Cerebellar nuclear complex (tissue), 1 donor: ENCODE data around the gene RNF223.
"Not testable (repeated sequence)": the region's sequence is repeated elsewhere in the genome, so short reads cannot be mapped to it uniquely, and the experiment has no call there.

Experiments used
- DNase-seq, 2 experiments: peaks; one replicate each; lab custom pipeline; 2025; lab: John Stamatoyannopoulos, UW

The RNF223 gene

GRCh38 chr1:1046243-1046642 lies 27.9 kb downstream of the RNF223 start:
- DNase-seq: no peak

- DNase-seq: no peak
Measured at GRCh38 chr1:1045129-1045528, 29.0 kb downstream of the RNF223 start.

- no peak for DNase-seq
Measured at GRCh38 chr1:1044455-1045078, 29.5 kb downstream of the RNF223 start.

- DNase-seq: no peak
Measured at GRCh38 chr1:1043921-1044320, 30.2 kb downstream of the RNF223 start.

GRCh38 chr1:1043411-1043810 lies 30.7 kb downstream of the RNF223 start:
- no peak for DNase-seq

GRCh38 chr1:1042835-1043234 lies 31.3 kb downstream of the RNF223 start:
- no peak for DNase-seq

- DNase-seq: no peak
Measured at GRCh38 chr1:1041873-1042272, 32.2 kb downstream of the RNF223 start.

- DNase-seq: no peak
Measured at GRCh38 chr1:1041092-1041523, 33.0 kb downstream of the RNF223 start.

GRCh38 chr1:1040004-1040991 lies 33.8 kb downstream of the RNF223 start:
- no peak for DNase-seq

GRCh38 chr1:1039145-1039910 lies 34.8 kb downstream of the RNF223 start:
- no peak for DNase-seq

- no peak for DNase-seq
Measured at GRCh38 chr1:1038694-1039093, 35.4 kb downstream of the RNF223 start.

GRCh38 chr1:1037366-1038327 lies 36.5 kb downstream of the RNF223 start:
- DNase-seq: no peak

GRCh38 chr1:1035291-1035943 lies 38.7 kb downstream of the RNF223 start:
- DNase-seq: no peak

GRCh38 chr1:1034439-1034781 lies 39.7 kb downstream of the RNF223 start:
- DNase-seq: no peak

GRCh38 chr1:1033731-1034438 lies 40.2 kb downstream of the RNF223 start:
- no peak for DNase-seq

- no peak for DNase-seq
Measured at GRCh38 chr1:1033009-1033587, 41.0 kb downstream of the RNF223 start.

- no peak for DNase-seq
Measured at GRCh38 chr1:1032424-1032823, 41.7 kb downstream of the RNF223 start.

GRCh38 chr1:1031659-1032235 lies 42.4 kb downstream of the RNF223 start:
- no peak for DNase-seq

GRCh38 chr1:1030867-1031658 lies 43.0 kb downstream of the RNF223 start:
- DNase-seq: not testable (repeated sequence)
